GM18520 (cell line): ENCODE data around the gene ITPRIPL1.

Experiments used
- ATAC-seq: cut with Tn5 transposase; IDR thresholded peaks from one replicate; pipeline ENCODE4 v1.9.1; 2021; ENCODE audit not compliant: unreplicated experiment

Gene ITPRIPL1

DNA sequence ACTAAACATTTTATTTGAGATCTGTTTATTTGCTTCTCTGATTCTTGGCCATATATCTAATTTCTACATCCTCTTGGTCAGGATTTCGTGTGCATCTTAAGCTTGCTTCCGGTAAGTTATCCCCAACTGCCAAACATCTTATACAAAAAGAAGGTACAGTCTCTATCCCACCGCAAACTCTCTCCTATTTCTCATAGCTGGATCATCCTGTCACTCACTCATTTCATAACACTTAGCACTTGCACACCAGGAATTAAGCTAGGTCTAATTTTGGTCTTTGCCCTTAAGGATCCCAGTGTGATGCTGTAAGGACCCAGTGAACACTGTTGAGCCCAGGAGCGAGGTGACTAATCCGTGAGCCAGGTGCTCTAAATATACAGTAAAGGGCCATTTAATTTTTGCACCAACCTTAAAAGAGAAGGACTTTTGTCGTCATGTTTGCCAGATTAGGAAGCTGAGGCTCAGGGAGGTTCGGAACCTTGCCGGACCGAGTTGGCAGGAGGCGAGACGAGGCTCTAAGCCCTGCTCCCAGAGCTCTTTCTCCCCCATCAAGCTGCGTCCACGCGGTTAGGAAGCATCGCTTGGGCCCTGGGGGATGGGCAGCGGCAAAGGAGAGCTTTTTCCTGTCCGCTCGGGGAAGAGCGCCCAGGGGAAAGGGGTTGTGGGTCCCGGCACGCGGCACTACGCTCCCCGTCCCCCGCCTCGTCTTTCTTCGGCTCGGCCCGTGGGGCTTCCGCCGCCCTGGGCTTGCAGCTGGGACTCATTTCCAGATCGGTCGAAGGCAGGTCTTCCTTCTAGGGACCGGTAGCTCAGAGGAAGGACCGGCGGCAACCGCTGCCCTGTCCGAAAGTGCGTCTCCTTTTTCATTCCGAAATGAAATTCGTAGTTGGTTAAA, 4.1 kb upstream of the ITPRIPL1 start:
- ATAC-seq, result peak; percentile 7

DNA sequence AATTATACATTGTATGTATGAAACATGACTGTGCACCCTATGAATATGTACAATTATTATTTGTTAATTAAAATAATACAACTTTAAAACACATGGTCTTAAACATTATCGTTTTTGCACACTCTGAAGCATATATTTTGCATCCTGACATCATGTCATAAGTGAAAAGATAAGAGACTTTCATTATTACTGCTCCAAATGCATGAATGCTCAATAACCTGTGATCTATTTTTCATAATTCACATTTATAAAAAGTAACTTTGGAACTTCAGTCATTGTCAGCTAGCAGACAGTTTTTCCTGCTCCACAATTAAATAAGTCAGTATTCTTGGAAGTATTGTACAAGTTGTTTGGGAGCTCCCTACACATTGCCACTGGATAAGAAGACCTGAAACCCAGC, 1.3 kb upstream of the ITPRIPL1 start:
- ATAC-seq, result no peak

DNA sequence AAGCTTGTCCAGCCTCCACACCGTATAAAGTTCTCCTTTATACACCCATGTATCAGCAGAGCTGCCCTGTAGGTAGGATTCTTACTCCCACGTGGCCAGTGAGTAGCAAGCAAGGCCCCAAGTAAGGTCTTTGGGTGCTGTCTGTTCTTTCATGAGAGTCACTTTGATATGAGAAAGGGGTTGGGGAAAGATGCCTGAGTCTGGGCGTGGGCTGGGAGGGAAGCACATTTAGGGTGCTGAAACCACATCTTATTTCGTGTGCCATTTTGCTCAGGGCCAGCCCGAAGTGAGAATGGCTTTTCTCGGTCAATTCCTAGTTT, 436 bp upstream of the ITPRIPL1 start:
- no peak for ATAC-seq

DNA sequence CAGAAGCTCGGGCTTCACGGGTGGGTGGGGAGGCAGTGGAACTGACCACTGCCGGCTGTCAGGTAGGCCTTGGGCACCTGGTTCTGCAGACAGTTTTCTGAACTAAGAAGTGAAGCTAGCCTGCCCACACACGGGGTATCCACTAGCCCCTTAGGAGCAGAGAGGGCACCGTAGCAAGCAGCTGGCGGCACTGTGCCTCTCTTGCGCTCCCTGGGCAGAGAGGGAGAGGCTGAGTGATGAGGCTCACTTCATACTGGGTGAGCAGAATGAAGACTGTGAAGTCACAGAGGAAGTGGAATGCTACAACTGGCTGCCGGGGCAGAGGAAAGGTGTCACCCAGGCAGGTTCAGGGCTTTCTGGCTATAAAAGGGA, 753 bp downstream of the ITPRIPL1 start:
- ATAC-seq, result no peak

DNA sequence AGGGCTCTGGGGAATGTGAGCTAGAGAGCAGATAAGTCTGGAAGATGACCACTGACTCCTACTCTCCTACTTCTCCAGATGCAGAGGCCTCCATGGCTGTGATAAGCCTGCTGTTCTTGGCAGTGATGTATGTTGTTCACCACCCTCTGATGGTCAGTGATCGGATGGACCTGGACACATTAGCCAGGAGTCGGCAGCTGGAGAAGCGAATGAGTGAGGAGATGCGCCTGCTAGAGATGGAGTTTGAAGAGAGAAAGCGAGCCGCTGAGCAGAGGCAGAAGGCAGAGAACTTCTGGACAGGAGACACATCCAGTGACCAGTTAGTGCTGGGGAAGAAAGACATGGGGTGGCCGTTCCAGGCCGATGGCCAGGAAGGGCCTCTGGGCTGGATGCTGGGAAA, 1.4 kb downstream of the ITPRIPL1 start:
- no peak for ATAC-seq

DNA sequence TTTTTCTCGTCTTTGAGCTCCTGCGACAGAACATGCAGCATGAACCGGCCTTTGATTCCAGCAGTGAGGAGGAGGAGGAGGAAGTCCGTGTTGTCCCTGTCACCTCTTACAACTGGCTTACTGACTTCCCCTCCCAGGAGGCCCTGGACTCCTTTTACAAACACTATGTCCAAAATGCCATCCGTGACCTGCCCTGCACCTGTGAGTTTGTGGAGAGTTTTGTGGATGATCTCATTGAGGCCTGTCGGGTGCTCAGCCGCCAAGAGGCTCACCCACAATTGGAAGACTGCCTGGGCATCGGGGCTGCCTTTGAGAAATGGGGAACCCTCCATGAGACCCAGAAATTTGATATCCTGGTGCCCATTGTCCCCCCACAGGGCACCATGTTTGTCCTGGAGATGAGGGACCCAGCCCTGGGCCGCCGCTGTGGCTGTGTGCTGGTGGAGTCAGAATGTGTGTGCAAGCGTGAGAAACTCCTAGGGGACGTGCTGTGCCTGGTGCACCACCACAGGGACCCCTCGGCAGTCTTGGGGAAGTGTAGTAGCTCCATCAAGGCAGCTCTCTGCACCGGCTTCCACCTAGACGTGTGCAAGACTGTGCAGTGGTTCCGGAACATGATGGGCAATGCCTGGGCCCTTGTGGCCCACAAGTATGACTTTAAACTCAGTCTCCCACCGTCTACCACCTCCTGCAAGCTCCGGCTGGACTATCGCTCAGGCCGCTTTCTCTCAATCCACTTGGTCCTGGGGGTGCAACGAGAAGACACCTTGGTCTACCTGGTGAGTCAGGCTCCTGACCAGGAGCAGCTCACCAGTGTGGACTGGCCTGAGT, 2.1 kb downstream of the ITPRIPL1 start:
- no peak for ATAC-seq

DNA sequence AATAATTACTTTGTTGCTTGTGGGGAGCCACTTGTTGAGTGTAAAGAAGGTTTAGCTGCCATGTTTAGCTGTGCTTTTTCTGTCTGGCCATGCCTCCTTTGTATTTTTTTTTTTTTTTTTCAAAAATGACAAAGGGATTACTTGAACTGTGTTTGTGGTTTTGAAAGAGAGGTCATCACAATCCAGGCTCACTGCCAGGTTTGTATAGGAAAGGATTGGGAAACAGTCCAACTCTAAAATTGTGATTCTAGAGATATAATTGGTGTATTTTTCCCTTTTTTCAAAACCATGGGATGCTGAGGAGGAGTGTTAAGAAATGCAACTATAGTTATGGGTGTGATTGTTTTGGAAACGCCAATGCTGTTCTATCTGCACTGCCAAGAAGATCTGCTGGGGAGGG, 4.3 kb downstream of the ITPRIPL1 start:
- no peak for ATAC-seq

DNA sequence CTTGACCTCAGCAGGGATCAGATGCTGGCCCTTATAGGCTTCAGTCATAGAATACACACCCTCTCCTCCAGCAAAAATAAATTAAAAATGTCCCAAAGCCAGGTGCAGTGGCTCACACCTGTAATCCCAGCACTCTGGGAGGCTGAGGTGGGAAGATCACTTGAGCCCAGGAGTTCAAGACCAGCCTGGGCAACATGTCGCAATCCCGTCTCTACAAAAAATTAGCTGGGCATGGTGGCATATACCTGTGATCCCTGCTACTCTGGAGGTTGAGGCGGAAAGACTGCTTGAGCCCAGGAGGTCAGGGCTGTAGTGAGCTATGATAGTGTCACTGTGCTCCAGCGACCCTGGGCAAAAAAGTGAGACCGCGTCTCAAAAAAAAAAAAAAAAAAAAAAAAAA, 4.8 kb downstream of the ITPRIPL1 start:
- ATAC-seq, result no peak

DNA sequence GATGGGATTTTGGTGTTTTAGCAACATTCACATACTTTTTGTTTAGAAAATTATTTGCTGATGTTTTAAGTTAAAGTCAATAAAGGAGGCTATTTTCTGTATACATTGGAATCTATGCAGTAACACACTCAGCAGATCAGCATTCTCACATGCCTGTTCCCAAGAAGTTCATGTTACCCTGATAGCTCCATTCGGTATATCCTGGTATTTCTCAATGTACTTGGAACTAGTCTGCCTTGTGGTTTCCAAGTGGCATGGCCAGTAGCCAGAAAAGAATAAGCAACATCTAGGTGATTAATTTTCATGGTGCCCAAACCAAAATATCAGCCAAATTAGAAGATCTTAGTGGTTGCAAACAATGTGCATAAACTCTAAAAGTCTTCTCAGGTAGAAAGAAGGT, 5.3 kb downstream of the ITPRIPL1 start:
- no peak for ATAC-seq

DNA sequence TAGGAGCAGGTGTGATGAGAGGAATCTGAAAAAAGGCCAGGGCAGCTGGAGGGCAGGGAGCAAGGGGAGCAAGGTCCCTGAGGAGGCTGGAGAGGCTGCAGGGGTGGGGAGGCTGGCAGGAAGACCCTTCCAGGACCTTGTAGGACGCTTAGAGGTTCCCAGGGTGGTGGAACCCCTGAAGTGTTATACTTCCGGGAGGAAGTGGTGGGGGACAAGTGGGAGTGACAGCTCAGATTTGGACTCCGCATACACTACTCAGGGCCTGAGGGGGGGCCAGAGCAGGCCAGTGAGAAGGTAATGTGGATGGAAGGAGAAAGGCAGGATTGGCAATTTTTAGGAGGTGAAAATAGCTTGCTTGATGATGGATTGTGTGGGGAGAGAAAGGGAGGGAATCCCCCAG, 8.6 kb downstream of the ITPRIPL1 start:
- ATAC-seq, result no peak

DNA sequence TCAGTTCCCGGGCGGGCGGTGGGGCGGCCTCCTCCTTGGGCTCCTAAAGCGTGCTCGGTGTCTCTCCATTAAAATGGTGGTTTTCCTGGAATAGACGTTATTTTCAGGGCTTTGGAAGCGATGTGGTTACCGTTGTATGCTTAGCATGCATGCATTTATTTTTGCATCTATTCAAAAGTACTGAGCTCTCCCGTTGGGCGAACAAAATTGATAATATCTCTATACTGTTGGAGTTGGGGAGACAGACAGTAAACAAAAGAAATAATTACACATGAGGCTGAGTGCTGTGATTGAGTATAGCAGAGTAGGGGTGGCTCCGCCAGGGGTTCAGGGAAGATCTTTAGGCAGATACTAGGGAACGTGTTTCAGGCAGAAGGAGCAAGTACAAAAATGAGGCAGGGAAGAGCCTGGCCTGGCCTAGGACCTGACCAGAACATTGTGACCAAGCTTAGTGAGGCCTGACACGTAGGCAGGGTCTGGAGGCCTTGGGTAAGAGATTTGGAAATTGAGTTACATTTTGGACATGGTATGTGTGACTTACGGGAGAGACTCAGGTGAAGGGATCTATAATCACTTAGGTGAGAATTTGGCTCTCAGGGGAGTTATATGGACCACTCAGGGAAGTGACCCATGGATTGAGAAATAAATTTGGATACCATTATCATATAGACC, 11.1 kb downstream of the ITPRIPL1 start:
- ATAC-seq, result no peak

DNA sequence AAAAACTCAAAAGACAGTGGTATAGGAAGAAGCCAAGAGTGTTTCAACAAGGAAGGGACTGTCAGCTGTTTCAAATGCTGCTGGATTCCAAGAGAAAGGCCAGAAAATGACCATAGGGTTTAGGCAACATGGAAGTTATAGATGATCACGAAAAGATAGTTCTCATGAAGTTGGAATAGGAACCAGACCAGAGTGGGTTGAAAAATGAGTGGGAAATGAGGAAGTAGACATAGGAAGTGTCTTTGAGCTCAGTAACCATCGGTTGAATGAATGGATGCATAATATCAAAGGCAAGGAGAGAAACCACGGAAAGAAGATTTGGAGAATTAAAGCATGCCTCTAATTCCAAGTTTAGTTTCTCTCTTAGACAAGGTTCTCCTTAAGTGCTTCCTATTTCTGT, 11.8 kb downstream of the ITPRIPL1 start:
- no peak for ATAC-seq

DNA sequence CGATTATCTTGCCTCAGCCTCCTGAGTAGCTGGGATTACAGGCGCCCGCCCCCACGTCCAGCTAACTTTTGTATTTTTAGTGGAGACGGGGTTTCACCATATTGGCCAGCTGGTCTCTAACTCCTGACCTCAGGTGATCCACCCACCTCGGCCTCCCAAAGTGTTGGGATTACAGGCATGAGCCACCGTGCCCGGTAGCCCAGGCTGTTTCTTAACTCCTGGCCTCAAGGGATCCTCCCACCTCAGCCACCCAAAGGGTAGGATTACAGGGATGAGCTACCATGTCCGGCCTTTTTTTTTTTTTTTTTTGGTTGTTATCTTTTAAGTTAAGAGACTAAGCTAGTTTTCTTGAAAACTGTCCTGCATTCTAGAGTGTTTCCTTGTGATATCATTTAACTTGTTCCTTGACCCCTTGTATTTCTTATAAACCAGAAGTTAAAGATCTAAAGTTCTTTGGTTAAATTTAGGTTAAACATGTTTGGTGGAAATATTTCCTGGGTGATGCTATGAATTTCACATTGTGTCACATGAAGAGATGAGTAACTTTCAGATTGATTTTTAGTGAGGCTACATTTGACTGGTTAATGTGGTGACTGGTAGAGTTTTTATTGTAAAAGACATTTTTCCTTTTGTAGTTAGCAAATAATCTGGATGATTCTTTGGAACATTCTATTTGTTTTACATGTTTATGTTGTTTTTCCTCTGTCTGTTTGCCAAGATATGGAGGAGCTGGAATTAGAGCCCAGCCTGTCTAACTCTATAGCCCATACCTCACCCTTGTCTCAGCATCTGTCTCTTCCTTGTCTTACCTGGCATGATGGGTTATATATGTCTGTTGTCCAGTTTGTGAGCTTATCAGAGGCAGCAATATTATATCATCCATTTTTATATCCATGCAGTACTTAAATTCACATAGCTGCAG, 15.6 kb downstream of the ITPRIPL1 start:
- no peak for ATAC-seq

DNA sequence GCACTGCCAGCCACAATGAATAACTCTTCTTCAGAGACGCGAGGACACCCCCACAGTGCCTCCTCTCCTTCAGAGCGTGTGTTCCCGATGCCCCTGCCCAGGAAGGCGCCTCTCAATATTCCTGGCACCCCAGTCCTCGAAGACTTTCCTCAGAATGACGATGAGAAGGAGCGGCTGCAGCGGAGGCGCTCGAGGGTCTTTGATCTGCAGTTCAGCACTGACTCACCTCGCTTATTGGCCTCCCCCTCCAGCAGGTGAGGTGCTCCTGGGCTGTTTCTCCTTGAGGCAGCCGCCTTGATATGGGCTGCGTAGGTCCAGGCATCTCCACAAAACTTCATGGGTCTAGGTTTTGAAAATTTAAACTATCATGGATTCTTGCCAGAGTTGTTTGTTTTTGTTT, 16.5 kb downstream of the ITPRIPL1 start:
- ATAC-seq, result no peak

DNA sequence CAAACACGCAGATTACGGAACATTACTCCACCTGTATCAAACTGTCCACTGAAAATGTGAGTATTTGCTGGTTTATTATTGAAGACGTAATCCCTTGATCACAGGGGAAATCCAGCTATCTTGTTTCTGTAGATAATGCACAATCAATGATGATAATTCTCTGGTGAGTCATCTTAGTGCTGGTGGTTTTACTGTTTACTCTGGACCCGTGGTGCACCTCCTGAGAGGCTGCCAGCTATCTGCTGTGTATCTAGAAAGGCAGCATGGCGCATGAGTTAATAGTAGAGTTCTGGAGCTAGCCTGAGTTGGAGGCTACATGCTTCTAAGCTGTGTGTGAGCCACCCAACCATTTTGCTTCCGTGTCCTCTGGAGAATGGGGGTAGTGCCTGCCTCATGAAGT, 17.0 kb downstream of the ITPRIPL1 start:
- ATAC-seq, result peak; percentile 26

DNA sequence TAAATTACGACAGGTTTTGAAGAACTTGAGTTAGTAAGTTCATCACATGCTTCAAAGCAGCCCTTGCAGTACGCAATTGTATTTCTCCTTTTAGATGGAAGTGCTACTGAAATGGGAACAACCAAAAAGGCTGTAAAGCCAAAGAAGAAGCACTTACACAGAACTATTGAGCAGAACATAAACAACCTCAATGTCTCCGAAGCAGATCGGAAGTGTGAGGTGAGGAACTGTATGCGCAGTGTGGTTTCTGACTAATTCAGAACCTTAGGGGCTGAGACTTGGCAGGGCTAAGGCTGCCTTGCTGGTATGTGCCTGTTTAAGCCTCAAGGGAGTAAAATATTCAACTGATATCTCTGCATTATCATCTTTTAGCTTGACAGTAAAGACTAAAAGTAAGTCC, 18.9 kb downstream of the ITPRIPL1 start:
- ATAC-seq, result peak; percentile 83

DNA sequence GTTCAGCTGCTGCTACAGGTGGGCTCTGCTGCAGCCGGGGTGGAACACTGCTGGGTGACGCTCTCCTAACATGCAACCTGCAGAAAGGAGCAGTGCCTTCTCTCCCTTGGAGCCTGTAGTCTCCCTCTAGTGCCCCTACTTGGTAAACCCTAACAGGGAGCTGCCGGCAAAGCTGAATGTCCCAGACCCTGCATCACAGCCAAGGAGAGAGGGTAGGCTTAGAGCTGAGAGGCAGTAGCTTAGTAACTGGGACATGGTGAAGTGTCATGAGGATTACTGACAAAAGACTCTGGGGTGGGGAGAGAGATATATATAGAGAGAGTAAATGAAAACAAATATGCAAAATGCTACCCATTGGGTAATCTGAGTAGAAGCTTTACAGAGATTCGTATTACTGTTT, 20.3 kb downstream of the ITPRIPL1 start:
- no peak for ATAC-seq

DNA sequence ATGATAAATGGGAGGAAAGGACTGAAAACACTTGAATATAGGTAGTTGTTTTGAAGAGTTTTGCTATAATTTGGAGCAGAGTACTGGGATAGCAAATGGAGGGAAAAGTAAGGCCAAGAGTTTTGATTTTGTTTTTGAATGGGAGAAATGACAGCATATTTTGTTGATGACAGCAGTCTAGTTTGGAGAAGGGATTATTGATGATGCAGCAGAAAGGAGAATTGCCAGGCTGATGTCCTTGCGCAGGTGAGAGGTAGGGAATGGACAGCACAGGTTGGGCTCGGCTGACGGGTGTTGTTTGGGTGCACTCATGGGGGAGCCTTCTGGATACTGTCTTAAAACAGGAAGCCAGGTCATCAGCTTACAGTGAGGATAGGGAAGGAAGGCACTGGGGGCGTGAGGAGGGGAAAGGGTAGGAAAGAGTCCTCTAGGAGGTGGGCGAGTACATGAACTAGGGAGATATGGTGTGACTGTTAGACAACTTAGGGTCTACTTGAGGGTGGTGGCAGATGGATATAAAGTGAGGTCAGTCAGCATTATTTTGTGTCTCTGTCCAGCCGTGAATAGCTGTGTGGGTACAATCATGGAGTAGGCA, 20.8 kb downstream of the ITPRIPL1 start:
- no peak for ATAC-seq

DNA sequence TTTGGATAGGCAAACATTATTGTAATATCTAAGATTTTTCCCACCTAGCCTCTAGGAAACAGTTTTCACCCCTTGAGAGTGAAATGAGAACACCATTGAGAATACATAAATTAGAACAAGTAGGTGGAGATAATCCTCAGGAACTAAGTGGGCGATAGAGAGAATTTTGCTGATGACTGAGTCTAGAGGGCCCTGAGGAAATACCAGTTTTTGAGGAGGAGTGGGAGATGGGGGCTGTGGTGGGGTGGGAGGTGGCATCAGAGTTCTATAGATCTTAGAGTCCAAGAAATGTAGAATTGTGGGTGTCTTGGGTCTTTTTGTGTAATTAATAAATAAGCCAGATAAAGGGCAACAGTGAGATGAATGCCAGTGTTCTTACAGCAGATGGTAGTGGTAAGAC, 22.3 kb downstream of the ITPRIPL1 start:
- ATAC-seq, result no peak

DNA sequence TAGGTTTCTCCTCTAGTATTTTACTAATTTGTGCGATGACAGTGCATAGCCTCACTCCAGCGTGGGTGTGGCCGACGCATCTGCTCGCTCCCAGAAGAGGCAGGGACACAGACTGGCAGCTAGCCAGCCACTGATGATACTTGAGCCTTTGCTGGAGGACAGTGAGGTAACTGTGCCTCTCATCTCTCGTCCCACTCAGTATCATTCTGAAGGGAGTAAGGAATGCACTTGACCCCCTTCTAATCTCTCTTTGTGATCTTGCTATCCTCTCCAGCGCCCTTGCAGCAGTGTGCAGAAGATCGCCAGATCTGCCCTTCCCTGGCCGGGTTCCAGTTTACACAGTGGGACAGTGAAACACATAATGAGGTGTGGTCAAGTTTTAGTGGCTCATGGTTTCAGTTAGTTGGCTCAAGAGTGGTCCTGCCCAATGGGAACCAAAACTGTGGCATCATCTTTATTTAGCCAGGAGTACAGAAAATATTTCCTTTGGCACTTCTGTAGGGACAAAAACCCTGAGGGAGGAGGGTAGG, 28.0 kb downstream of the ITPRIPL1 start:
- ATAC-seq, result no peak
